OCI-LY3 (cell line): ENCODE data around the gene CTCF.

Experiments
- H2AFZ ChIP-seq: fragments of 200-600, 300-600 bp; shearing (Covaris generic); 2 replicates; pipeline ENCODE4 v1.6.0; 2014; ENCODE audit warnings: antibody characterized with exemption, low read depth, low read length
- H3K27ac ChIP-seq: fragments of 200-600, 300-600 bp; sonication (generic); 2 replicates; pipeline ENCODE4 v1.5.1; 2014; ENCODE audit warnings: mild to moderate bottlenecking, low read length, moderate library complexity, mixed read lengths
- H3K27me3 ChIP-seq: fragments of 200-600, 300-600 bp; sonication (generic); 2 replicates; pipeline ENCODE4 v1.6.1; 2014; ENCODE audit warnings: low read depth, low read length, mixed read lengths
- H3K36me3 ChIP-seq: fragments of 200-600, 300-600 bp; sonication (generic); replicated peaks from 2 replicates; pipeline ENCODE3; 2014; ENCODE audit warnings: low read depth, low read length, mixed read lengths
- H3K4me1 ChIP-seq: fragments of 300-600, 200-600 bp; sonication (generic); 2 replicates; pipeline ENCODE4 v1.6.1; 2014; ENCODE audit warnings: low read length, mixed read lengths
- H3K4me2 ChIP-seq: fragments of 200-600, 300-600 bp; sonication (generic); 2 replicates; pipeline ENCODE4 v1.6.1; 2014; ENCODE audit warnings: low read length, mixed read lengths
- H3K4me3 ChIP-seq: fragments of 300-600, 200-600 bp; sonication (generic); 2 replicates; pipeline ENCODE4 v1.5.1; 2014; ENCODE audit warnings: antibody characterized with exemption, mild to moderate bottlenecking, low read length, moderate library complexity
- H3K79me2 ChIP-seq: fragments of 300-600, 200-600 bp; shearing (Covaris generic); 2 replicates; pipeline ENCODE4 v1.6.1; 2014; ENCODE audit warnings: mild to moderate bottlenecking, low read length, mixed read lengths
- H3K9ac ChIP-seq: fragments of 300-600, 200-600 bp; shearing (Covaris generic); 2 replicates; pipeline ENCODE4 v1.6.0; 2014; ENCODE audit warnings: mild to moderate bottlenecking, low read length, moderate library complexity
- H3K9me3 ChIP-seq: fragments of 200-600, 300-600 bp; shearing (Covaris generic); 2 replicates; pipeline ENCODE4 v1.6.1; 2014; ENCODE audit warnings: low read length, mixed read lengths; ENCODE audit not compliant: insufficient read depth
- H4K20me1 ChIP-seq: fragments of 200-600, 300-600 bp; sonication (generic); 2 replicates; pipeline ENCODE4 v1.6.1; 2016; ENCODE audit warnings: low read length, mixed read lengths; ENCODE audit not compliant: insufficient read depth
- CTCF ChIP-seq: fragments of 200-600, 300-600 bp; sonication (generic); IDR thresholded peaks from 2 replicates; pipeline ENCODE4 v1.5.1; 2014; ENCODE audit warnings: antibody characterized with exemption, low read length, low read depth
- EZH2phosphoT487 ChIP-seq: fragments of 200-600 bp; shearing (Covaris generic); IDR thresholded peaks from 2 replicates; pipeline ENCODE4 v1.6.1; 2018; ENCODE audit warnings: antibody characterized with exemption, mixed run types, low read depth

Gene CTCF

GRCh38 chr16:67579686-67580085 is 17.4 kb downstream of the CTCF start:
- H3K4me3 ChIP-seq, result no peak overlapping the region
- peaks cover 14% of the 10 kb centered on the region for H3K36me3 ChIP-seq
- H3K9ac ChIP-seq, result no peak overlapping the region
- H3K79me2 ChIP-seq, result peaks cover 87% of the 10 kb centered on the region
- H3K27ac ChIP-seq, result no peak overlapping the region
- no peaks in the 10 kb centered on the region for H3K27me3 ChIP-seq
- no peaks in the 10 kb centered on the region; the same call in 1 of the 2 replicates for H4K20me1 ChIP-seq
- H2AFZ ChIP-seq, result no peak overlapping the region
- no peaks in the 10 kb centered on the region for H3K9me3 ChIP-seq
- H3K4me2 ChIP-seq, result no peak overlapping the region
- TF ChIP-seq CTCF (no peak), EZH2phosphoT487 (no peak)
- no peaks in the 10 kb centered on the region for H3K4me1 ChIP-seq

GRCh38 chr16:67580202-67580601 is 17.9 kb downstream of the CTCF start:
- Histone ChIP-seq H3K9me3 (no peaks in the 10 kb centered on the region), H2AFZ (no peak overlapping the region), H3K9ac (no peak overlapping the region), H3K4me3 (no peak overlapping the region), H3K27me3 (no peaks in the 10 kb centered on the region), H3K79me2 (peaks cover 87% of the 10 kb centered on the region), H3K36me3 (peaks cover 9% of the 10 kb centered on the region), H3K4me2 (no peak overlapping the region), H3K4me1 (no peaks in the 10 kb centered on the region), H3K27ac (no peak overlapping the region), H4K20me1 (no peaks in the 10 kb centered on the region; the same call in 1 of the 2 replicates)
- no peak for TF ChIP-seq EZH2phosphoT487
- TF ChIP-seq CTCF, result no peak

GRCh38 chr16:67593288-67593687 is 31.0 kb downstream of the CTCF start:
- Histone ChIP-seq H3K4me3 (no peak overlapping the region), H4K20me1 (peaks cover 15% of the 10 kb centered on the region; the same call in 1 of the 2 replicates), H3K27ac (no peak overlapping the region)

GRCh38 chr16:67593701-67594100 is 31.4 kb downstream of the CTCF start:
- peaks cover 80% of the 10 kb centered on the region for H3K79me2 ChIP-seq
- H3K36me3 ChIP-seq, result no peaks in the 10 kb centered on the region
- no peaks in the 10 kb centered on the region for H3K4me1 ChIP-seq

More at GRCh38 chr16:67593288-67593687, 31.0 kb downstream of the CTCF start:
- Histone ChIP-seq H3K4me1 (no peaks in the 10 kb centered on the region), H3K27me3 (no peaks in the 10 kb centered on the region), H3K9me3 (no peaks in the 10 kb centered on the region), H3K9ac (no peak overlapping the region), H3K4me2 (no peak overlapping the region), H3K79me2 (peaks cover 80% of the 10 kb centered on the region), H2AFZ (no peak overlapping the region), H3K36me3 (peaks cover 2% of the 10 kb centered on the region)
- TF ChIP-seq CTCF (no peak), EZH2phosphoT487 (no peak)

More at GRCh38 chr16:67593701-67594100, 31.4 kb downstream of the CTCF start:
- no peak overlapping the region for H3K9ac ChIP-seq
- H2AFZ ChIP-seq, result no peak overlapping the region
- no peak overlapping the region for H3K27ac ChIP-seq
- H3K4me3 ChIP-seq, result no peak overlapping the region
- peaks cover 18% of the 10 kb centered on the region; the same call in 1 of the 2 replicates for H4K20me1 ChIP-seq
- H3K4me2 ChIP-seq, result no peak overlapping the region
- TF ChIP-seq CTCF, result no peak
- TF ChIP-seq EZH2phosphoT487, result no peak
- no peaks in the 10 kb centered on the region for H3K9me3 ChIP-seq
- H3K27me3 ChIP-seq, result no peaks in the 10 kb centered on the region
